GM12801 (cell line): ENCODE results near the gene ZNF619.

Source experiments
- CTCF ChIP-seq: IDR thresholded peaks from one replicate; pipeline ENCODE4 v1.5.1; 2011; ENCODE audit warnings: control low read depth; ENCODE audit not compliant: insufficient read length; ENCODE audit errors: extremely low read depth

ZNF619 gene

GRCh38 chr3:40458473-40458872 is 18.4 kb upstream of the ZNF619 start:
- no peak for TF ChIP-seq CTCF

- no peak for TF ChIP-seq CTCF
Observed at GRCh38 chr3:40461161-40461560, 15.8 kb upstream of the ZNF619 start.

GRCh38 chr3:40463579-40463978 is 13.3 kb upstream of the ZNF619 start:
- no peak for TF ChIP-seq CTCF

GRCh38 chr3:40464339-40465110 is 12.4 kb upstream of the ZNF619 start:
- no peak for TF ChIP-seq CTCF

- TF ChIP-seq CTCF: no peak
Observed at GRCh38 chr3:40465111-40465407, 11.9 kb upstream of the ZNF619 start.

- TF ChIP-seq CTCF: no peak
Observed at GRCh38 chr3:40465456-40465855, 11.5 kb upstream of the ZNF619 start.

- no peak for TF ChIP-seq CTCF
Observed at GRCh38 chr3:40468018-40468417, 8.9 kb upstream of the ZNF619 start.
